Measurements from ENCODE around the gene ERGIC2. TPM values are rescaled to one million over a fixed set of nuclear protein-coding genes. Genes with fewer than 3 reads are reported as not detected.

ERGIC2 gene
- total RNA-seq, 1 donor from 2014 or later, result 52.8 TPM

DNA sequence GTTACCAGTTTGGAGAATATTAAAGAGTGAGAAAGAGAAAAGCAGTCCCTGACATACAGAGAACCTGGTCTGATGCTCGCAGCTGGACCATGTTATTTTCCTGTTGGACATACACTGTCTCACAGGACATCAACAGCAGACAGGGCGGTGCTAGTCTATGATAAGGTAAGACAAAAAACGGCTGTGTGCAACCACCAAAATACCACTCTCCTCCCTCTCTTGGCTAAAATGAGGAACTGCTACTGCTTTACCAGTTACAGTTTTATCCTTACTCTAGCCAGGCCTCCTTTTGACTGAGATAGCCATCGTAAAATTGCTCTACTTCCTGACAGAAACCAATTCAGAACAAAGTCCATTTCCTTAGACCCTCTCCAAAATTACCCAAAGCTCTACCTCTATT lies 47.0 kb upstream of the ERGIC2 start:
- no peaks in the 10 kb centered on the region for H3K27me3 ChIP-seq
- no peak overlapping the region for H3K27ac ChIP-seq
- TF ChIP-seq POLR2A (IDR thresholded peaks at IDR 0.05) (no peak), POLR2AphosphoS5 (IDR thresholded peaks at IDR 0.05; ENCODE audit: insufficient read depth in 1 of 2, low read depth in 1 of 2) (no peak)
- TF ChIP-seq, protein P1, sequence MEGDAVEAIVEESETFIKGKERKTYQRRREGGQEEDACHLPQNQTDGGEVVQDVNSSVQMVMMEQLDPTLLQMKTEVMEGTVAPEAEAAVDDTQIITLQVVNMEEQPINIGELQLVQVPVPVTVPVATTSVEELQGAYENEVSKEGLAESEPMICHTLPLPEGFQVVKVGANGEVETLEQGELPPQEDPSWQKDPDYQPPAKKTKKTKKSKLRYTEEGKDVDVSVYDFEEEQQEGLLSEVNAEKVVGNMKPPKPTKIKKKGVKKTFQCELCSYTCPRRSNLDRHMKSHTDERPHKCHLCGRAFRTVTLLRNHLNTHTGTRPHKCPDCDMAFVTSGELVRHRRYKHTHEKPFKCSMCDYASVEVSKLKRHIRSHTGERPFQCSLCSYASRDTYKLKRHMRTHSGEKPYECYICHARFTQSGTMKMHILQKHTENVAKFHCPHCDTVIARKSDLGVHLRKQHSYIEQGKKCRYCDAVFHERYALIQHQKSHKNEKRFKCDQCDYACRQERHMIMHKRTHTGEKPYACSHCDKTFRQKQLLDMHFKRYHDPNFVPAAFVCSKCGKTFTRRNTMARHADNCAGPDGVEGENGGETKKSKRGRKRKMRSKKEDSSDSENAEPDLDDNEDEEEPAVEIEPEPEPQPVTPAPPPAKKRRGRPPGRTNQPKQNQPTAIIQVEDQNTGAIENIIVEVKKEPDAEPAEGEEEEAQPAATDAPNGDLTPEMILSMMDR (IDR thresholded peaks at IDR 0.05), result no peak
- no peak for DNase-seq (ENCODE audit: extremely low spot score in 2 of 2)
- intact Hi-C loops (cut with DNase I), result no loop called here
- no peak overlapping the region for H3K4me3 ChIP-seq
- H3K4me1 ChIP-seq, result no peaks in the 10 kb centered on the region
- H3K9me3 ChIP-seq, result no peaks in the 10 kb centered on the region
- H3K36me3 ChIP-seq, result no peaks in the 10 kb centered on the region

DNA sequence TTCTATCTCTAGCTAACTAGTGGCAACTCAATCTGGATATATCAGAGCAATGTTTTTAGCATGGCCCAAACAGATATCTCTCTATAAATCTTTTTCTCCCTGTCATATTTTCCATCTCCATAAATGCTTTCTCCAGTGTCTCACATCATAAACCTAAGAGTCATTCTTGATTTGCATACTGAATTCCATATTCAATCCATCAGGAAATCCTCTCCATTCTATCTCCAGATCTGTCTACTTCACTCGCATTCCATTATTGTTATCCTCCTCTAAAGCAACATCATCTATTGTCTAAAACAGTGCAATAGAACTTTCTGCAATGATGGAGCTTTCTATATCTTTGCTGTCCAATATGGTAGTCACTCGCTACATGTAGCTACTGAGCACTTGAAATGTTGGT lies 45.5 kb upstream of the ERGIC2 start:
- Histone ChIP-seq H3K27ac (no peak overlapping the region), H3K27me3 (no peaks in the 10 kb centered on the region), H3K4me1 (no peaks in the 10 kb centered on the region), H3K36me3 (no peaks in the 10 kb centered on the region), H3K4me3 (no peak overlapping the region), H3K9me3 (no peaks in the 10 kb centered on the region)
- DNase-seq (ENCODE audit: extremely low spot score in 2 of 2), result no peak
- intact Hi-C loops (cut with DNase I), result no loop called here
- TF ChIP-seq POLR2A (IDR thresholded peaks at IDR 0.05), result no peak
- no peak for TF ChIP-seq POLR2AphosphoS5 (IDR thresholded peaks at IDR 0.05; ENCODE audit: insufficient read depth in 1 of 2, low read depth in 1 of 2)
- TF ChIP-seq, protein P1 (IDR thresholded peaks at IDR 0.05), result no peak

DNA sequence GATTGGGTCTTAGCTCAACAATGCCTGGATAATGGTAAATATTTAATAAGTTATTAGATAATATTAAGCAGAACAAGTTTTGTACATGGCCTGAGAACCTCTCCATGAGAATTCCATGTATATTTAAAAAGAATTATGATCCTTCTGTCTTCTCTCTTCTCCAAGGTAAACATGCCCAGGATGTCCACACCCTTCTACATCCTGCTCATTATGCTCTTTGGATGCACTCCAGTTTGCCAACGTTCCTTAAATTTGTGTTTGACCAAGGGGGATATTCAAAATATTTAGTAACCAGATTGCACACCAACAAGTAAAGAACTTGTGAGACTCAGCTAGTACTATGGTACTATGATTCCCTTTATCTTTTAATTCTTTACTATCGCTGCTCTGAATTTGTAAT lies 44.8 kb upstream of the ERGIC2 start:
- H3K9me3 ChIP-seq, result no peaks in the 10 kb centered on the region
- no peaks in the 10 kb centered on the region for H3K27me3 ChIP-seq
- no peak overlapping the region for H3K4me3 ChIP-seq
- TF ChIP-seq POLR2AphosphoS5 (IDR thresholded peaks at IDR 0.05; ENCODE audit: insufficient read depth in 1 of 2, low read depth in 1 of 2), result no peak
- TF ChIP-seq, protein P1 (IDR thresholded peaks at IDR 0.05), result no peak
- TF ChIP-seq POLR2A (IDR thresholded peaks at IDR 0.05), result no peak
- no peak for DNase-seq (ENCODE audit: extremely low spot score in 2 of 2)
- H3K4me1 ChIP-seq, result no peaks in the 10 kb centered on the region
- H3K27ac ChIP-seq, result no peak overlapping the region
- H3K36me3 ChIP-seq, result no peaks in the 10 kb centered on the region
- intact Hi-C loops (cut with DNase I), result no loop called here

DNA sequence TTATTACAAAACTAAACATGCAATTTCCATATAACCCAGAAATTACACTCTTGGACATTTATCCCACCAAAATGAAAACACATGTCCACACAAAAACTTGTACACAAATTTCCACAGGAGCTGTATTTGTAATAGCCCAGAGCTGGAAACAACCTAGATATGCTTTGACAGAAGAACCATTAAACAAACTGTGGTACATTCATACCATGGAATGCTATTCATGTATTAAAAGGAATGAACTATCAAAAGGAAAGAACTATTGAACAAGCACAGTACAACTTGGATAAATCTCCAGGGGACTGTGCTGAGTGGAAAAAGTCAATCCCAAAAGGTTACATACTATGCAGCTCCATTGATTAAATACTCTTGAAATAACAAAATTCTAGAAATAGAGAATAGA lies 35.8 kb upstream of the ERGIC2 start:
- Histone ChIP-seq H3K27me3 (no peaks in the 10 kb centered on the region), H3K4me1 (no peaks in the 10 kb centered on the region), H3K9me3 (no peaks in the 10 kb centered on the region), H3K4me3 (no peak overlapping the region), H3K36me3 (no peaks in the 10 kb centered on the region), H3K27ac (no peak overlapping the region)
- DNase-seq (ENCODE audit: extremely low spot score in 2 of 2), result no peak
- TF ChIP-seq, protein P1 (IDR thresholded peaks at IDR 0.05), result no peak
- TF ChIP-seq POLR2A (IDR thresholded peaks at IDR 0.05) (no peak), POLR2AphosphoS5 (IDR thresholded peaks at IDR 0.05; ENCODE audit: insufficient read depth in 1 of 2, low read depth in 1 of 2) (no peak)
- intact Hi-C loops (cut with DNase I), result no loop called here

DNA sequence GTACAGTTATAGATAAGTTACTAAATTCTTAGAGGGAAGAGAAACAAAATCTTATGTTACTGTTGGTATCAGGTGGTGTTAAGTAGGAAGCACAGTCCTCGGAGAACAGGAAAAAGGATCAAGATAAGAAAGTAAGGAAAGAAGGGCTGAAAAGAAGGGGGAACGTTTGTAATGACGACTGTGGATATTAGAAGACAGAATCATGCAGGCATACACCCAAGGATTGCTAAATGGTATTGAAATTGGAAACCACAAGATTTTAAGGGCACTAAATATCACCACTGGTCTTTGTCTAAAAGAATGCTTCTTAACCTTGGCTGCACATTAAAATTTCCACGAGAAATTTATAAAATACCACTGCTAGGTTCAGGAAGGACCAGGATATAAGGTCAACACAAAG lies 34.1 kb upstream of the ERGIC2 start:
- no peaks in the 10 kb centered on the region for H3K4me1 ChIP-seq
- no peak for DNase-seq (ENCODE audit: extremely low spot score in 2 of 2)
- intact Hi-C loops (cut with DNase I), result no loop called here
- H3K27me3 ChIP-seq, result no peaks in the 10 kb centered on the region
- no peaks in the 10 kb centered on the region for H3K36me3 ChIP-seq
- H3K9me3 ChIP-seq, result no peaks in the 10 kb centered on the region
- H3K27ac ChIP-seq, result no peak overlapping the region
- no peak for TF ChIP-seq POLR2AphosphoS5 (IDR thresholded peaks at IDR 0.05; ENCODE audit: insufficient read depth in 1 of 2, low read depth in 1 of 2)
- TF ChIP-seq, protein P1 (IDR thresholded peaks at IDR 0.05), result no peak
- TF ChIP-seq POLR2A (IDR thresholded peaks at IDR 0.05), result no peak
- H3K4me3 ChIP-seq, result no peak overlapping the region
